CD1c-positive myeloid dendritic cell (primary cell): ENCODE data around the gene SP6.

ENCODE experiments used
- DNase-seq: peaks from one replicate; pipeline ENCODE4 v3.0.0-alpha.2; 2016; ENCODE audit errors: extremely low spot score

SP6 gene

GRCh38 chr17:47812146-47812920 is 38.6 kb downstream of the SP6 start:
- DNase-seq, result no peak

- DNase-seq, result no peak
Observed at GRCh38 chr17:47811709-47812108, 39.3 kb downstream of the SP6 start.

GRCh38 chr17:47810901-47811635 is 39.9 kb downstream of the SP6 start:
- DNase-seq, result no peak

GRCh38 chr17:47810200-47810821 is 40.7 kb downstream of the SP6 start:
- no peak for DNase-seq

GRCh38 chr17:47808830-47809480 is 42.0 kb downstream of the SP6 start:
- DNase-seq, result no peak

- no peak for DNase-seq
Observed at GRCh38 chr17:47808036-47808829, 42.7 kb downstream of the SP6 start.

GRCh38 chr17:47807421-47807820 is 43.5 kb downstream of the SP6 start:
- no peak for DNase-seq

GRCh38 chr17:47806913-47807255 is 44.1 kb downstream of the SP6 start:
- DNase-seq, result no peak

GRCh38 chr17:47806026-47806912 is 44.7 kb downstream of the SP6 start:
- no peak for DNase-seq

GRCh38 chr17:47804461-47804860 is 46.5 kb downstream of the SP6 start:
- DNase-seq, result no peak

- no peak for DNase-seq
Observed at GRCh38 chr17:47803751-47804150, 47.2 kb downstream of the SP6 start.

GRCh38 chr17:47803201-47803600 is 47.8 kb downstream of the SP6 start:
- DNase-seq, result no peak

GRCh38 chr17:47802341-47803022 is 48.5 kb downstream of the SP6 start:
- DNase-seq, result peak; percentile 39

GRCh38 chr17:47801906-47802305 is 49.1 kb downstream of the SP6 start:
- no peak for DNase-seq

GRCh38 chr17:47801176-47801765 is 49.7 kb downstream of the SP6 start:
- DNase-seq, result no peak

- DNase-seq, result no peak
Observed at GRCh38 chr17:47800686-47801085, 50.3 kb downstream of the SP6 start.

- no peak for DNase-seq
Observed at GRCh38 chr17:47797797-47798196, 53.2 kb downstream of the SP6 start.
